OCI-LY1 (cell line): ENCODE results near the gene SMAD3.

Experiments
- H2AFZ ChIP-seq: fragments of 200-600 bp; sonication (generic), shearing (Covaris generic); 2 replicates; pipeline ENCODE4 v1.6.0; 2014; ENCODE audit warnings: antibody characterized with exemption, mild to moderate bottlenecking, low read length
- H3F3A ChIP-seq: fragments of 200-600 bp; sonication (generic), shearing (Covaris generic); 2 replicates; pipeline ENCODE4 v1.6.0; 2014; ENCODE audit warnings: mild to moderate bottlenecking, antibody characterized with exemption, low read length, moderate library complexity; ENCODE audit not compliant: insufficient read depth
- H3K27ac ChIP-seq: fragments of 200-600 bp; sonication (generic); 2 replicates; pipeline ENCODE4 v1.5.1; 2014; ENCODE audit warnings: low read length, mixed run types, mild to moderate bottlenecking, low read depth; ENCODE audit not compliant: poor library complexity, severe bottlenecking
- H3K27me3 ChIP-seq: fragments of 200-600 bp; sonication (generic); 2 replicates; pipeline ENCODE4 v1.6.0; 2014; ENCODE audit warnings: antibody characterized with exemption, mild to moderate bottlenecking, low read length, moderate library complexity; ENCODE audit not compliant: insufficient read depth
- H3K36me3 ChIP-seq: fragments of 200-600 bp; sonication (generic); 2 replicates; pipeline ENCODE4 v1.6.1; 2014; ENCODE audit warnings: mild to moderate bottlenecking, antibody characterized with exemption, low read length, moderate library complexity, mixed read lengths; ENCODE audit not compliant: insufficient read depth
- H3K4me1 ChIP-seq: fragments of 200-600 bp; sonication (generic); 2 replicates; pipeline ENCODE4 v1.5.1; 2014; ENCODE audit warnings: mild to moderate bottlenecking, low read length, moderate library complexity; ENCODE audit not compliant: insufficient read depth, severe bottlenecking
- H3K4me2 ChIP-seq: fragments of 200-600 bp; sonication (generic), shearing (Covaris generic); 2 replicates; pipeline ENCODE4 v1.6.1; 2014; ENCODE audit warnings: low read length
- H3K4me3 ChIP-seq: fragments of 200-600 bp; sonication (generic); 2 replicates; pipeline ENCODE4 v1.5.1; 2014; ENCODE audit warnings: low read length, low read depth, mild to moderate bottlenecking, mixed read lengths; ENCODE audit not compliant: poor library complexity, severe bottlenecking
- H3K79me2 ChIP-seq: fragments of 200-600 bp; shearing (Covaris generic); 2 replicates; pipeline ENCODE4 v1.6.1; 2016; ENCODE audit warnings: mixed run types, low read length, mixed read lengths; ENCODE audit not compliant: insufficient read depth
- H3K9ac ChIP-seq: fragments of 200-600 bp; sonication (generic), shearing (Covaris generic); 2 replicates; pipeline ENCODE4 v1.6.1; 2014; ENCODE audit warnings: mild to moderate bottlenecking, low read length, mixed read lengths
- H3K9me2 ChIP-seq: fragments of 200-600 bp; sonication (generic), shearing (Covaris generic); 2 replicates; pipeline ENCODE4 v1.6.1; 2014; ENCODE audit warnings: low read depth, mild to moderate bottlenecking, low read length, mixed read lengths
- H3K9me3 ChIP-seq: fragments of 200-600 bp; shearing (Covaris generic); 2 replicates; pipeline ENCODE4 v1.6.1; 2014; ENCODE audit warnings: low read length, mixed read lengths
- H4K20me1 ChIP-seq: fragments of 200-600 bp; sonication (generic), shearing (Covaris generic); 2 replicates; pipeline ENCODE4 v1.6.0; 2016; ENCODE audit warnings: mild to moderate bottlenecking, low read length; ENCODE audit not compliant: insufficient read depth
- CTCF ChIP-seq: fragments of 200-600 bp; sonication (generic), shearing (Covaris generic); IDR thresholded peaks from 2 replicates; pipeline ENCODE4 v1.5.1; 2017; ENCODE audit warnings: mild to moderate bottlenecking, antibody characterized with exemption, low read length, moderate library complexity, mixed read lengths
- EZH2 ChIP-seq: fragments of 200-600 bp; sonication (generic), shearing (Covaris generic); IDR thresholded peaks from 2 replicates; pipeline ENCODE4 v1.8.0; 2017; ENCODE audit warnings: borderline replicate concordance, mixed run types, mild to moderate bottlenecking, antibody characterized with exemption, low read length, moderate library complexity, mixed read lengths

SMAD3 gene

GRCh38 chr15:67076147-67076843, 10.9 kb downstream of the SMAD3 start:
- Histone ChIP-seq H4K20me1 (no peaks in the 10 kb centered on the region), H2AFZ (no peak overlapping the region), H3K4me2 (peak overlapping the region; percentile 56), H3K9me3 (no peaks in the 10 kb centered on the region), H3F3A (no peaks in the 10 kb centered on the region; the same call in 1 of the 2 replicates), H3K9ac (peak overlapping the region; percentile 24; the same call in 1 of the 2 replicates), H3K79me2 (peaks cover 61% of the 10 kb centered on the region), H3K27ac (peak overlapping the region; percentile 82), H3K4me1 (peaks cover 97% of the 10 kb centered on the region), H3K9me2 (no peaks in the 10 kb centered on the region), H3K27me3 (no peaks in the 10 kb centered on the region), H3K36me3 (peaks cover 26% of the 10 kb centered on the region), H3K4me3 (peak overlapping the region; percentile 14)
- peak; percentile 16; the same call in 1 of the 2 replicates for TF ChIP-seq CTCF
- TF ChIP-seq EZH2, result no peak

DNA sequence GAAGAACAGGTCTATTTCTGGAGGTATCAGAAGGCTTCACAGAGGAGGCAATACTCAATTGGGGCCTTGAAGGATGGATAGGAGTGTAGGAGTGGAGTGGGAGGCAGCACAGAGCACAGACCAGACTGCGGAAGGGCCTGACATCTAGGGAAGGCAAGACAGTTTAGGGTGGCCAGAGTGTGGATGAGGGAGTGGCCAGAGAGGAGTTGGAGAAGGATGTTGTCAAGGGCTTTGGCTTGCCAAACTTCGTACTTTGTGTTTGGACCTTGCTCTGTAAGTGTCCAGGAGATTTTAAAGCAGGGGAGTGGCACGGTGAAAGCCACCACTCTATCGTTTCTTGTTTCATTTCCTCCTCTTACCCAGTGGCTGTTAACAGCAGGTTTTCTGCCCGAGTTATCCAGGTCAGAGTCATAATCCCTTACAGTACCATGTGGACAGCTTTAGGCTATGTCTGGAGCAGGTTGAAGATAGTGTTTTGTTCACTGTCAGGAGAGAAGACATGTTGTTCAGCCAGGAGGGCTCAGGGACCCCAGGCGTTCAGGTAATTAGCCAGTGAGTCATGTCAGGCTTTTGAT, 12.3 kb downstream of the SMAD3 start:
- peak overlapping the region; percentile 53 for H3K4me2 ChIP-seq

GRCh38 chr15:67079361-67079760, 14.0 kb downstream of the SMAD3 start:
- Histone ChIP-seq H3K36me3 (peaks cover 17% of the 10 kb centered on the region; the same call in 1 of the 2 replicates), H3K27me3 (no peaks in the 10 kb centered on the region), H2AFZ (no peak overlapping the region), H3F3A (peaks cover 6% of the 10 kb centered on the region; the same call in 1 of the 2 replicates), H3K4me3 (no peak overlapping the region), H3K9ac (no peak overlapping the region; the same call in 1 of the 2 replicates), H3K79me2 (peaks cover 39% of the 10 kb centered on the region), H3K27ac (peak overlapping the region; percentile 99), H3K9me2 (no peaks in the 10 kb centered on the region), H3K4me1 (peaks cover 100% of the 10 kb centered on the region), H3K4me2 (no peak overlapping the region; the same call in 1 of the 2 replicates), H4K20me1 (no peaks in the 10 kb centered on the region), H3K9me3 (no peaks in the 10 kb centered on the region)
- TF ChIP-seq EZH2, result no peak

More for the DNA sequence above, 12.3 kb downstream of the SMAD3 start:
- Histone ChIP-seq H3K4me1 (peaks cover 100% of the 10 kb centered on the region), H3K4me3 (peak overlapping the region; percentile 20), H3K9ac (peak overlapping the region; percentile 38; the same call in 1 of the 2 replicates), H3K36me3 (peaks cover 21% of the 10 kb centered on the region; the same call in 1 of the 2 replicates), H3K27ac (peak overlapping the region; percentile 82), H3K9me3 (no peaks in the 10 kb centered on the region), H2AFZ (no peak overlapping the region), H3K79me2 (peaks cover 49% of the 10 kb centered on the region), H3F3A (no peaks in the 10 kb centered on the region; the same call in 1 of the 2 replicates), H4K20me1 (no peaks in the 10 kb centered on the region), H3K27me3 (no peaks in the 10 kb centered on the region), H3K9me2 (no peaks in the 10 kb centered on the region)
- TF ChIP-seq EZH2 (no peak), CTCF (no peak)
